CD4-positive, CD25-positive, alpha-beta regulatory T cell (primary cell): ENCODE measurements around the gene POC5. TPM values are rescaled to one million over a fixed set of nuclear protein-coding genes. Genes with fewer than 3 reads are reported as not detected.
A peak's percentile ranks its signal among the peaks of the same experiment; 100 is the strongest.

ENCODE experiments used
- ATAC-seq, 2 donors: fragments of 150-1000 bp; cut with Tn5 transposase; one replicate each; pipeline ENCODE4 v1.10.0; 2021; ENCODE audit warnings: low read depth in 2 of 2, moderate number of reproducible peaks in 2 of 2, moderate library complexity in 1 of 2
- DNase-seq, 3 donors: peaks; one replicate each; pipeline versions ENCODE4 v3.0.0 to v3.0.0-alpha.2; 2012 to 2022; ENCODE audit warnings: mixed read lengths in 1 of 3
- H3K27ac ChIP-seq: one replicate; pipeline ENCODE4 v1.7.0; 2013; ENCODE audit warnings: mild to moderate bottlenecking, low read length; ENCODE audit not compliant: insufficient read depth, poor library complexity, severe bottlenecking
- H3K27me3 ChIP-seq: one replicate; pipeline ENCODE4 v1.7.0; 2013; ENCODE audit warnings: low read length; ENCODE audit not compliant: control insufficient read depth, insufficient read depth
- H3K36me3 ChIP-seq: one replicate; pipeline ENCODE4 v1.7.0; 2013; ENCODE audit warnings: mild to moderate bottlenecking, low read length, moderate library complexity; ENCODE audit not compliant: control insufficient read depth, insufficient read depth
- H3K4me1 ChIP-seq: 2 replicates; pipeline ENCODE4 v1.7.0; 2013; ENCODE audit warnings: mild to moderate bottlenecking, low read length; ENCODE audit not compliant: insufficient read depth, control insufficient read depth, poor library complexity, severe bottlenecking
- H3K4me3 ChIP-seq: one replicate; pipeline ENCODE4 v1.7.0; 2013; ENCODE audit warnings: low read depth, mild to moderate bottlenecking, low read length, moderate library complexity
- H3K9me3 ChIP-seq, 2 experiments: 1 replicate in 1 of 2; 2 replicates in 1 of 2; pipeline ENCODE4 v1.7.0; 2013; ENCODE audit warnings: low read length in 2 of 2, mild to moderate bottlenecking in 1 of 2, moderate library complexity in 1 of 2; ENCODE audit not compliant: control insufficient read depth in 2 of 2
- H3K27ac Mint-ChIP-seq, 3 donors: one replicate each; pipeline ENCODE4 v1.8.0; 2020 to 2022; ENCODE audit warnings: mild to moderate bottlenecking in 3 of 3, mixed read lengths in 3 of 3, moderate library complexity in 2 of 3
- H3K27me3 Mint-ChIP-seq: one replicate; pipeline ENCODE4 v1.8.0; 2022; ENCODE audit warnings: mild to moderate bottlenecking, mixed read lengths
- H3K36me3 Mint-ChIP-seq: one replicate; pipeline ENCODE4 v1.8.0; 2020; ENCODE audit warnings: mixed read lengths
- H3K4me1 Mint-ChIP-seq, 4 donors: one replicate each; pipeline ENCODE4 v1.8.0; 2020 to 2022; ENCODE audit warnings: mixed read lengths in 4 of 4, mild to moderate bottlenecking in 1 of 4
- H3K4me3 Mint-ChIP-seq, 4 donors: one replicate each; pipeline ENCODE4 v1.8.0; 2020 to 2022; ENCODE audit warnings: mild to moderate bottlenecking in 4 of 4, mixed read lengths in 4 of 4, moderate library complexity in 3 of 4
- H3K9me3 Mint-ChIP-seq, 7 donors: one replicate each; pipeline ENCODE4 v1.8.0; 2020 to 2022; ENCODE audit warnings: mixed read lengths in 7 of 7, mild to moderate bottlenecking in 3 of 7, moderate library complexity in 2 of 7
- polyA plus RNA-seq, 4 donors: library from polyadenylated mRNA; unstranded; fragments of 300-500 nt; fragmentation: Illumina TruSeq; gene quantifications; one replicate each; pipeline ENCODE4 v1.2.3, GENCODE V29; 2021
- total RNA-seq: library from RNA; stranded (reverse); gene quantifications from one replicate; pipeline ENCODE4 v1.2.3, GENCODE V29; 2022

POC5 gene
- total and polyA plus RNA-seq, 5 donors from 2014 or later: 13.7 to 21.2 (median 17.5) TPM

GRCh38 chr5:75668445-75668844 lies 48.8 kb downstream of the POC5 start:
- peaks cover 0 to 1% (median 0%) of the 10 kb centered on the region in 7 donors for H3K9me3 Mint-ChIP-seq

DNA sequence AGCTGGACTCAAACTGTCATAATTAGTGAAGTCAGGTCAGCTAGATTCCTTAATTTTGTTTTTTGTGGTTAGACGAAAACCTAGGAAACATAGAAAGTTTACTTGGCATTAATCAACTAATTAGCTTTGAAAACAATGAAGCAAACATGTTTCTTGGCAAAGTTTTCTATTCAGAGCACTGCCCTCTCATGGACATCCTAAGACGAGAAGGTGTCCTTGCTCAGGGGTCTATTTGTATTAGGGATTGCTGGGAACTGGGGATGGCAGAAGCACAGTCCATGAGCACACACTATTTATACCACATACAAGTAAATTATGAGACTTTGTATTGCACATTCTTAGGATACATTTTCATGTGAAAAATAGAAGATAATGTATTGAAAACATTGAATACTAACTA lies 49.7 kb downstream of the POC5 start:
- ATAC-seq (no peak), DNase-seq (no peak)
- Histone ChIP-seq H3K4me3 (no peak overlapping the region), H3K4me1 (peaks cover 16% of the 10 kb centered on the region), H3K36me3 (peaks cover 4% of the 10 kb centered on the region), H3K9me3 (no peaks in the 10 kb centered on the region), H3K27ac (no peak overlapping the region), H3K27me3 (no peaks in the 10 kb centered on the region)
- H3K4me1 Mint-ChIP-seq: peaks cover 12 to 34% (median 19%) of the 10 kb centered on the region in 4 donors
- peaks cover 11% of the 10 kb centered on the region for H3K36me3 Mint-ChIP-seq
- H3K9me3 Mint-ChIP-seq: peaks cover 0 to 1% (median 0%) of the 10 kb centered on the region in 7 donors
- no peak overlapping the region for H3K4me3 Mint-ChIP-seq
- H3K27ac Mint-ChIP-seq: peak overlapping the region in 1 of 3 donors; percentile 61
- H3K27me3 Mint-ChIP-seq: no peaks in the 10 kb centered on the region

More at GRCh38 chr5:75668445-75668844, 48.8 kb downstream of the POC5 start:
- H3K27me3 Mint-ChIP-seq: no peaks in the 10 kb centered on the region
- no peak for ATAC-seq
- no peak for DNase-seq
- peak overlapping the region; percentile 81 for H3K4me3 ChIP-seq
- H3K36me3 ChIP-seq: peaks cover 4% of the 10 kb centered on the region
- no peak overlapping the region for H3K27ac ChIP-seq
- H3K4me1 ChIP-seq: peaks cover 16% of the 10 kb centered on the region
- H3K9me3 ChIP-seq: no peaks in the 10 kb centered on the region
- no peaks in the 10 kb centered on the region for H3K27me3 ChIP-seq
- H3K27ac Mint-ChIP-seq: peak overlapping the region in 2 of 3 donors; percentile 93
- peak overlapping the region; percentile 86 to 94 (median 88) for H3K4me3 Mint-ChIP-seq
- H3K4me1 Mint-ChIP-seq: peaks cover 13 to 35% (median 19%) of the 10 kb centered on the region in 4 donors
- H3K36me3 Mint-ChIP-seq: peaks cover 17% of the 10 kb centered on the region

GRCh38 chr5:75666801-75667200 lies 50.4 kb downstream of the POC5 start:
- no peaks in the 10 kb centered on the region for H3K36me3 ChIP-seq
- Mint-ChIP-seq H3K4me3 (peak overlapping the region in 2 of 4 donors; percentile 4 to 43), H3K27me3 (no peaks in the 10 kb centered on the region), H3K4me1 (peaks cover 6 to 32% (median 19%) of the 10 kb centered on the region in 4 donors), H3K9me3 (peaks cover 0 to 1% (median 0%) of the 10 kb centered on the region in 7 donors), H3K27ac (no peak overlapping the region), H3K36me3 (peaks cover 6% of the 10 kb centered on the region)
- no peak overlapping the region for H3K27ac ChIP-seq
- peaks cover 16% of the 10 kb centered on the region for H3K4me1 ChIP-seq
- no peaks in the 10 kb centered on the region for H3K9me3 ChIP-seq
- DNase-seq (no peak), ATAC-seq (no peak)
- no peak overlapping the region for H3K4me3 ChIP-seq
- H3K27me3 ChIP-seq: no peaks in the 10 kb centered on the region

GRCh38 chr5:75664979-75665378 lies 52.3 kb downstream of the POC5 start:
- Histone ChIP-seq H3K36me3 (no peaks in the 10 kb centered on the region), H3K27ac (no peak overlapping the region), H3K9me3 (no peaks in the 10 kb centered on the region), H3K4me3 (no peak overlapping the region), H3K4me1 (peaks cover 16% of the 10 kb centered on the region), H3K27me3 (no peaks in the 10 kb centered on the region)
- Mint-ChIP-seq H3K9me3 (peaks cover 0 to 1% (median 0%) of the 10 kb centered on the region in 7 donors), H3K4me1 (peaks cover 6 to 20% (median 13%) of the 10 kb centered on the region in 4 donors), H3K27me3 (no peaks in the 10 kb centered on the region), H3K27ac (no peak overlapping the region), H3K4me3 (no peak overlapping the region), H3K36me3 (no peaks in the 10 kb centered on the region)
- no peak for DNase-seq
- ATAC-seq: no peak

- Histone ChIP-seq H3K4me1 (peaks cover 4% of the 10 kb centered on the region), H3K4me3 (no peak overlapping the region), H3K9me3 (no peaks in the 10 kb centered on the region), H3K27ac (no peak overlapping the region), H3K27me3 (no peaks in the 10 kb centered on the region), H3K36me3 (no peaks in the 10 kb centered on the region)
- no peak overlapping the region for H3K4me3 Mint-ChIP-seq
- DNase-seq (no peak), ATAC-seq (no peak)
- no peaks in the 10 kb centered on the region for H3K36me3 Mint-ChIP-seq
- H3K27ac Mint-ChIP-seq: no peak overlapping the region
- H3K4me1 Mint-ChIP-seq: peaks cover 0 to 8% (median 3%) of the 10 kb centered on the region in 4 donors
- H3K9me3 Mint-ChIP-seq: peaks cover 0 to 2% (median 0%) of the 10 kb centered on the region in 7 donors
- H3K27me3 Mint-ChIP-seq: no peaks in the 10 kb centered on the region
Measured at GRCh38 chr5:75663579-75664284, 53.5 kb downstream of the POC5 start.

GRCh38 chr5:75662061-75662460 lies 55.2 kb downstream of the POC5 start:
- Histone ChIP-seq H3K27me3 (no peaks in the 10 kb centered on the region), H3K36me3 (no peaks in the 10 kb centered on the region), H3K27ac (no peak overlapping the region), H3K4me1 (no peaks in the 10 kb centered on the region), H3K4me3 (no peak overlapping the region), H3K9me3 (no peaks in the 10 kb centered on the region)
- no peak for ATAC-seq
- DNase-seq: no peak
- Mint-ChIP-seq H3K9me3 (peaks cover 0 to 2% (median 0%) of the 10 kb centered on the region in 7 donors), H3K4me1 (no peaks in the 10 kb centered on the region), H3K27ac (no peak overlapping the region), H3K27me3 (no peaks in the 10 kb centered on the region), H3K4me3 (no peak overlapping the region), H3K36me3 (no peaks in the 10 kb centered on the region)

GRCh38 chr5:75660678-75661465 lies 56.4 kb downstream of the POC5 start:
- H3K36me3 ChIP-seq: no peaks in the 10 kb centered on the region
- H3K9me3 Mint-ChIP-seq: peaks cover 0 to 2% (median 0%) of the 10 kb centered on the region in 7 donors
- H3K4me1 ChIP-seq: no peaks in the 10 kb centered on the region
- no peak overlapping the region for H3K27ac Mint-ChIP-seq
- no peaks in the 10 kb centered on the region for H3K9me3 ChIP-seq
- H3K4me1 Mint-ChIP-seq: peaks cover 0 to 6% (median 0%) of the 10 kb centered on the region in 4 donors
- ATAC-seq: no peak
- no peaks in the 10 kb centered on the region for H3K27me3 ChIP-seq
- no peak overlapping the region for H3K4me3 Mint-ChIP-seq
- H3K36me3 Mint-ChIP-seq: no peaks in the 10 kb centered on the region
- no peak overlapping the region for H3K27ac ChIP-seq
- DNase-seq: no peak
- no peaks in the 10 kb centered on the region for H3K27me3 Mint-ChIP-seq
- H3K4me3 ChIP-seq: no peak overlapping the region
